ENCODE data around the gene ALG9. TPM values are rescaled to one million over a fixed set of nuclear protein-coding genes. Genes with fewer than 3 reads are reported as not detected.
A peak's percentile ranks its signal among the peaks of the same experiment; 100 is the strongest.

Gene ALG9
- total RNA-seq, 1 donor from 2014 or later, result 24.9 TPM

DNA sequence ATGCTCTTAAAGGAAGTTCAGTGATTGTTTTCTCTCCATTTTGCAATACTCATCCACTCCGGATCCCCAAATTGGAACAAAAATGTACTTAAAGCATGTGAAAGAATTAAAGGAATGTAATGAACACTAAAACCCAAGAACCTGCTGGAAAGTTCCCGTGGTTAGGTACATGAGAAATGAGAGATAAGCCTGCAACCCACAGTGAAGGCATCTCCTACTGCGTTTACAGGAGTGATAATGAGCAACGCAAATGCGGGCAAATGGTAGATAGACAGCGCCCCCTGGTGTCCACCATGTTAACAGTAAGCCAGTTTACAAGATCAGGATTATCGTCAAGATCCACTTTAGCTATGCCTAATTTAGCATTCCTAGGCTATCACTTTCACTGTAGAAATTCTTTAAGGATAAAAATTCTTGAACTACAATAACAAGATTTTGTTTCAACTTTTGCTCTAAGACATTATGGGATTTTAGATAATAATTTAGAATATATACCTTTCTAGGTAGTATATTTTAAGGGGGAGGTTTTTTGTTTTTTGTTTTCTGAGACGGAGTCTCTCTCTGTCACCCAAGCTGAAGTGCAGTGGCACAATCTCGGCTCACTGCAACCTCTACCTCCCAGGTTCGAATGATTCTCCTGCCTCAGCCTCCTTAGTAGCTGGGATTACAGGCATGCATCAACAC is 29.9 kb downstream of the ALG9 start:
- Histone ChIP-seq H3K4me3 (ENCODE audit: insufficient read depth, low read depth, low read length) (no peak overlapping the region), H3K36me3 (ENCODE audit: insufficient read depth, low read length) (peaks cover 14% of the 10 kb centered on the region), H3K4me1 (ENCODE audit: insufficient read depth, low read length) (peaks cover 13% of the 10 kb centered on the region), H3K9ac (ENCODE audit: low read length) (peak overlapping the region; percentile 53), H3K9me3 (ENCODE audit: insufficient read depth, low read depth, low read length) (no peaks in the 10 kb centered on the region), H3K27ac (ENCODE audit: low read depth, low read length) (peak overlapping the region; percentile 34), H3K79me2 (ENCODE audit: insufficient read depth, low read length) (no peaks in the 10 kb centered on the region), H2AFZ (ENCODE audit: low read depth, low read length) (no peak overlapping the region), H4K20me1 (ENCODE audit: insufficient read depth, low read length) (no peaks in the 10 kb centered on the region), H3K27me3 (ENCODE audit: insufficient read depth, low read length) (no peaks in the 10 kb centered on the region), H3K4me2 (ENCODE audit: low read length) (peak overlapping the region; percentile 17)
- Mint-ChIP-seq H3K4me1 (ENCODE audit: low read depth, unreplicated experiment) (peaks cover 40% of the 10 kb centered on the region), H3K9me3 (ENCODE audit: unreplicated experiment) (no peaks in the 10 kb centered on the region), H3K27me3 (ENCODE audit: low read depth, unreplicated experiment) (no peaks in the 10 kb centered on the region), H3K27ac (ENCODE audit: unreplicated experiment) (peak overlapping the region; percentile 69), H3K4me3 (ENCODE audit: unreplicated experiment) (peak overlapping the region; percentile 29), H3K36me3 (ENCODE audit: low read depth, unreplicated experiment) (peaks cover 2% of the 10 kb centered on the region)
- peak; percentile 91 for DNase-seq (ENCODE audit: low read depth)
- TF ChIP-seq EZH2 (IDR thresholded peaks at IDR 0.05; ENCODE audit: insufficient read depth, low read length), result no peak
- TF ChIP-seq, protein P1, sequence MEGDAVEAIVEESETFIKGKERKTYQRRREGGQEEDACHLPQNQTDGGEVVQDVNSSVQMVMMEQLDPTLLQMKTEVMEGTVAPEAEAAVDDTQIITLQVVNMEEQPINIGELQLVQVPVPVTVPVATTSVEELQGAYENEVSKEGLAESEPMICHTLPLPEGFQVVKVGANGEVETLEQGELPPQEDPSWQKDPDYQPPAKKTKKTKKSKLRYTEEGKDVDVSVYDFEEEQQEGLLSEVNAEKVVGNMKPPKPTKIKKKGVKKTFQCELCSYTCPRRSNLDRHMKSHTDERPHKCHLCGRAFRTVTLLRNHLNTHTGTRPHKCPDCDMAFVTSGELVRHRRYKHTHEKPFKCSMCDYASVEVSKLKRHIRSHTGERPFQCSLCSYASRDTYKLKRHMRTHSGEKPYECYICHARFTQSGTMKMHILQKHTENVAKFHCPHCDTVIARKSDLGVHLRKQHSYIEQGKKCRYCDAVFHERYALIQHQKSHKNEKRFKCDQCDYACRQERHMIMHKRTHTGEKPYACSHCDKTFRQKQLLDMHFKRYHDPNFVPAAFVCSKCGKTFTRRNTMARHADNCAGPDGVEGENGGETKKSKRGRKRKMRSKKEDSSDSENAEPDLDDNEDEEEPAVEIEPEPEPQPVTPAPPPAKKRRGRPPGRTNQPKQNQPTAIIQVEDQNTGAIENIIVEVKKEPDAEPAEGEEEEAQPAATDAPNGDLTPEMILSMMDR (IDR thresholded peaks at IDR 0.05; ENCODE audit: insufficient read depth, low read depth, low read length), result peak; percentile 92
- FAIRE-seq, result peak; percentile 88

DNA sequence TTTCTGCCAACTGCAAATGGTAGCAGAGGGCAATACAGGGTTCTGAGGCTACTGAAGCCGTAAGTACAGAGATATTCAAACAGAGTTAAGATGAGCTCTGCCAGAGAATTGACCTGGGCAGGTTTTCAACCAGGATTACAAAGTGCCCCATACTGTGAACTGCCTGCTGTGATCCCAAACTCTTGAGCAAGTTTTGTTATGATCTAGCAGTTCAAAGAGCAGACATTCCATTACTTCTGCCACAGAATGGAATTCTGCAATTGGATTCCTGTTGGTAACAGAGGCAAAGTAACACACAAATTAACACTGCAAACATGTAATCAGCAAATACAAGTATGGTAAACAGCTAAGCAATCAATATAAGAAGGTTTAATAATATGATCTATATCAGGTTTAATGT is 31.2 kb downstream of the ALG9 start:
- Mint-ChIP-seq H3K9me3 (ENCODE audit: unreplicated experiment) (no peaks in the 10 kb centered on the region), H3K27me3 (ENCODE audit: low read depth, unreplicated experiment) (no peaks in the 10 kb centered on the region), H3K4me1 (ENCODE audit: low read depth, unreplicated experiment) (peaks cover 31% of the 10 kb centered on the region), H3K4me3 (ENCODE audit: unreplicated experiment) (no peak overlapping the region), H3K27ac (ENCODE audit: unreplicated experiment) (no peak overlapping the region), H3K36me3 (ENCODE audit: low read depth, unreplicated experiment) (peaks cover 5% of the 10 kb centered on the region)
- FAIRE-seq, result peak; percentile 50
- no peak overlapping the region for H3K9ac ChIP-seq (ENCODE audit: low read length)
- H3K79me2 ChIP-seq (ENCODE audit: insufficient read depth, low read length), result no peaks in the 10 kb centered on the region
- no peak for DNase-seq (ENCODE audit: low read depth)
- no peaks in the 10 kb centered on the region for H4K20me1 ChIP-seq (ENCODE audit: insufficient read depth, low read length)
- H3K4me1 ChIP-seq (ENCODE audit: insufficient read depth, low read length), result peaks cover 5% of the 10 kb centered on the region
- H3K27me3 ChIP-seq (ENCODE audit: insufficient read depth, low read length), result no peaks in the 10 kb centered on the region
- no peak overlapping the region for H3K27ac ChIP-seq (ENCODE audit: low read depth, low read length)
- no peak overlapping the region for H3K4me3 ChIP-seq (ENCODE audit: insufficient read depth, low read depth, low read length)
- H3K4me2 ChIP-seq (ENCODE audit: low read length), result no peak overlapping the region
- H3K36me3 ChIP-seq (ENCODE audit: insufficient read depth, low read length), result peaks cover 14% of the 10 kb centered on the region
- no peaks in the 10 kb centered on the region for H3K9me3 ChIP-seq (ENCODE audit: insufficient read depth, low read depth, low read length)
- no peak overlapping the region for H2AFZ ChIP-seq (ENCODE audit: low read depth, low read length)
- no peak for TF ChIP-seq EZH2 (IDR thresholded peaks at IDR 0.05; ENCODE audit: insufficient read depth, low read length)
- TF ChIP-seq, protein P1 (IDR thresholded peaks at IDR 0.05; ENCODE audit: insufficient read depth, low read depth, low read length), result no peak

GRCh38 chr11:111838054-111838453 is 33.3 kb downstream of the ALG9 start:
- no peaks in the 10 kb centered on the region for H4K20me1 ChIP-seq (ENCODE audit: insufficient read depth, low read length)
- H2AFZ ChIP-seq (ENCODE audit: low read depth, low read length), result no peak overlapping the region
- no peak overlapping the region for H3K4me2 ChIP-seq (ENCODE audit: low read length)
- no peaks in the 10 kb centered on the region for H3K79me2 ChIP-seq (ENCODE audit: insufficient read depth, low read length)
- H3K27ac ChIP-seq (ENCODE audit: low read depth, low read length), result no peak overlapping the region
- Mint-ChIP-seq H3K27ac (ENCODE audit: unreplicated experiment) (no peak overlapping the region), H3K36me3 (ENCODE audit: low read depth, unreplicated experiment) (peaks cover 5% of the 10 kb centered on the region), H3K9me3 (ENCODE audit: unreplicated experiment) (no peaks in the 10 kb centered on the region), H3K27me3 (ENCODE audit: low read depth, unreplicated experiment) (no peaks in the 10 kb centered on the region), H3K4me3 (ENCODE audit: unreplicated experiment) (no peak overlapping the region), H3K4me1 (ENCODE audit: low read depth, unreplicated experiment) (peaks cover 30% of the 10 kb centered on the region)
- DNase-seq (ENCODE audit: low read depth), result no peak
- H3K36me3 ChIP-seq (ENCODE audit: insufficient read depth, low read length), result peaks cover 10% of the 10 kb centered on the region
- H3K9me3 ChIP-seq (ENCODE audit: insufficient read depth, low read depth, low read length), result no peaks in the 10 kb centered on the region
- H3K4me3 ChIP-seq (ENCODE audit: insufficient read depth, low read depth, low read length), result no peak overlapping the region
- FAIRE-seq, result no peak
- H3K27me3 ChIP-seq (ENCODE audit: insufficient read depth, low read length), result no peaks in the 10 kb centered on the region
- no peak for TF ChIP-seq EZH2 (IDR thresholded peaks at IDR 0.05; ENCODE audit: insufficient read depth, low read length)
- peaks cover 5% of the 10 kb centered on the region for H3K4me1 ChIP-seq (ENCODE audit: insufficient read depth, low read length)
- H3K9ac ChIP-seq (ENCODE audit: low read length), result no peak overlapping the region
